GM13977 (cell line): Measurements from ENCODE around the gene SMG9.

Experiments used
- DNase-seq: peaks from one replicate; pipeline ENCODE4 v3.0.0; 2012; ENCODE audit warnings: low spot score
- in situ Hi-C: fragments of 300-500 bp; cut with MboI; formaldehyde crosslinking; loops from one replicate; pipeline ENCODE4 v1.12.0; 2022; ENCODE audit warnings: low sequenced_read_pairs, low pct_unique_long_range_greater_than_20kb, mixed read lengths, inconsistent platforms; ENCODE audit not compliant: unreplicated experiment
- TF ChIP-seq, protein P1 (sequence below): IDR thresholded peaks from 2 replicates; pipeline ENCODE4 v1.5.1; 2012; ENCODE audit warnings: mild to moderate bottlenecking, control low read depth; ENCODE audit not compliant: insufficient read depth; ENCODE audit errors: extremely low read depth, missing control alignments

SMG9 gene

DNA sequence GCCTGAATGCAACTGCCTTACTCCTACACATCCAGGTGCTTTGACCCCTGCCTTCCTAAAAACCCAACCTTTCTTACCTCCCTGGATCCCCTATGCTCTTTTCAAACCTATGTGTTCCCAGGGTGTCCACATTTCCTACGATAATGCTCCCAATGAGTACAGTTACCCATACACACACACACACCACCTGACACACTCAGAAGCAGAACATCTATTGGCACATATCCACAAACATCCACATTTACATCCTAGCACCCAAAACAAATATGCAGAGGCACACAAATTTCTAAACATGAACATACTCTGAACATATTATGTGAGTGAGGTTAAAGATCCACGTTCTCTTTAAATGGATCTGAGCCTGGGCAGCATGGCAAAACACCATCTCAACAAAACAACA lies 62.4 kb downstream of the SMG9 start:
- in situ Hi-C loops, result no loop called here
- TF ChIP-seq, protein P1, sequence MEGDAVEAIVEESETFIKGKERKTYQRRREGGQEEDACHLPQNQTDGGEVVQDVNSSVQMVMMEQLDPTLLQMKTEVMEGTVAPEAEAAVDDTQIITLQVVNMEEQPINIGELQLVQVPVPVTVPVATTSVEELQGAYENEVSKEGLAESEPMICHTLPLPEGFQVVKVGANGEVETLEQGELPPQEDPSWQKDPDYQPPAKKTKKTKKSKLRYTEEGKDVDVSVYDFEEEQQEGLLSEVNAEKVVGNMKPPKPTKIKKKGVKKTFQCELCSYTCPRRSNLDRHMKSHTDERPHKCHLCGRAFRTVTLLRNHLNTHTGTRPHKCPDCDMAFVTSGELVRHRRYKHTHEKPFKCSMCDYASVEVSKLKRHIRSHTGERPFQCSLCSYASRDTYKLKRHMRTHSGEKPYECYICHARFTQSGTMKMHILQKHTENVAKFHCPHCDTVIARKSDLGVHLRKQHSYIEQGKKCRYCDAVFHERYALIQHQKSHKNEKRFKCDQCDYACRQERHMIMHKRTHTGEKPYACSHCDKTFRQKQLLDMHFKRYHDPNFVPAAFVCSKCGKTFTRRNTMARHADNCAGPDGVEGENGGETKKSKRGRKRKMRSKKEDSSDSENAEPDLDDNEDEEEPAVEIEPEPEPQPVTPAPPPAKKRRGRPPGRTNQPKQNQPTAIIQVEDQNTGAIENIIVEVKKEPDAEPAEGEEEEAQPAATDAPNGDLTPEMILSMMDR, result no peak
- no peak for DNase-seq

DNA sequence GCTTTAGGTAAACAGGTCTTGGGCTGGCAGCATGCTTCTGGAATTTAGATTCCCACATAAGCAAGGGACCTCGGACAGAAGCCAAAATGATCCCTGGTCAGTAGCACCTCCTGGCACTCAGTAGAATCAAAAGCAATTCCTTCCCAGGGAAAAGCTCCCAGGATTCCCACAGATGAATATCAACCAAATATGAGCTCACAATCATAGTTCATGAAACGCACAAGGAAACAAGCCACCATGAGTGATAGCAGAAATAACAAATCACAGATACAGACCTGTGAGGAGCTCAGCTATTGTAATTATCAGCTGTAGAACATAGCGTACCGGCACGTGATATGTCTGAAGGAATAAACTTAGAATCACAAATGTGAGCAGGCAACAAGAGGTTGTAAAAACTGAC lies 63.0 kb downstream of the SMG9 start:
- no peak for DNase-seq
- in situ Hi-C loops, result no loop called here
- TF ChIP-seq, protein P1, result no peak

DNA sequence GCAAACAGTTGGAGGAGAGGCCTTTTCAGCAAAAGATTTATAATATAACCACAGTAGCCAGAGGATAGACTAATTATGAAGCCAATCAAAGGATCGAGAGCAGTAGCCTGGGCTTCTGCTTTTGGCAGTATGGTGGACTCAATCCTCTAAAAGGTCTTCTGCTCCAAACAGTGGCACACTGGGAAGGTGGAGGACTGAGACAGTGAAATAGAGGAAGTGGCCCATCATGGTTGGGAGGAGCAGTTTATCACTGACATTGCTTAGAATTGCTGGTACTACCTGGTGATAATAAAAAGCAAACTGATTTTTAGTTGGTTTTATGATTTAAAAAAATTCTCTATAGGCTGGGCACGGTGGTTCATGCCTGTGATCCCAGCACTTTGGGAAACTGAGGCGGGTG lies 63.9 kb downstream of the SMG9 start:
- DNase-seq, result no peak
- in situ Hi-C loops, result no loop called here
- TF ChIP-seq, protein P1, result no peak

DNA sequence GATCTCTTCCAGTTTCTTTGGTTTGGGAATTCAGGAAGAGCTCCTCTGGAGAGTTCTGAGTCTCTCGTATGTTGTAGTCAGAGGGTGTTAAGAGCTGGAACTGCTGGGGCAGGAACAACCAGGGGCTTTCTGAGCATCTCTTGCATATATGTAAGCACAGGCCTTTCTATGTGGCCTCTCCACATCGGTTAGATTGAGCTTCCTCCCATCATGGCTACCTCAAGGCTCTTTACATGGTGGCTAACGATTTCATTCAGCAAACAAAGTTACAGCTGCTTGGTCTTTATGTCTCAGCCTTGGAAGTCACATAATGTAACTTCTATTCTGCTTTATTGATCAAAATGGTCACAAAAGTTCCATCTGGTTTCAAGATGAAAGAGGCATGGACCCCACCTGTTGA lies 64.3 kb downstream of the SMG9 start:
- in situ Hi-C loops, result no loop called here
- TF ChIP-seq, protein P1, result no peak
- DNase-seq, result no peak

DNA sequence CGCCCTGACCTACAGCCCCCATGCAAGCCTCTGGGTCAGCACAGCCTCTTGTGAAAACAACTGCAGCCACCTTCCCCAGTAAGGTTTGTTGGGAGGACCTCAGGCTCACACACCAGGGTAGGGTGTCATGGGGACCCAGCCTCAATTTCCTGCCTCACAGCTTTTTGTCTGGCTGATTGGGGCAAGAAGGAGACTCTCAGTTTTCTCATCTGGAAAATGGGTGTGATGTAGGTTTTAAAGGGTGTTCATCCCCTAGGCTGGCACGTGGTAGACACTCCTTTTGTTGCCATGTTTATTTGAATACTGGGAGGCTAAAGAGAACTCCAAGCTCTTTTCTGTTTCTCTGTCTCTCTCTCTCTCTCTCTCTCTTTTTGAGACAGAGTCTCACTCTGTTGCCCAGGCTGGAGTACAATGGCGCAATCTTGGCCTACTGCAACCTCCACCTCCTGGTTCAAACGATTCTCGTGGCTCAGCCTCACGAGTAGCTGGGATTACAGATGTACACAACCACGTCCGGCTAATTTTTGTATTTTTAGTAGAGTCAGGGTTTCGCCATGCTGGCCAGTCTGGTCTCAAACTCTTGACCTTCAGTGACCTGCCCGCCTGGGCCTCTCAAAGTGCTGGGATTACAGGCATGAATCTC lies 66.6 kb downstream of the SMG9 start:
- TF ChIP-seq, protein P1, result no peak
- in situ Hi-C loops, result no loop called here
- DNase-seq, result no peak

DNA sequence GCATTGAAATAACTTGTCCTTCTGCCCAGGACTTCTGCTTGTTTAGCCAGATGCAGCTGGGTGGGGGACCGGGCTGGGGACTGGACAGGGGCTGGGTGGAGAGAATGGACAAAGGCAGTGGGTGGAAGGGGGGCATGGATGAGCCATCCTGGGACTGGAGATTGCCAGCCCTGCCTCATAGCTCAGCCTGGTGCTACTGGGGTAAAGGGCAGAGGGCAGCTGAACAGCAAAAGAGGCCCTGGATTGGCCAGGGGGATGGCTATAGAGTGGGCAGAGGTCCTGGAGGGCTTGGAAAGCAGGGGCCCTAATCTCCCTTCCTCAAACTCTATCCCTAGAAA lies 67.1 kb downstream of the SMG9 start:
- in situ Hi-C loops, result no loop called here
- TF ChIP-seq, protein P1, result no peak
- DNase-seq, result no peak

DNA sequence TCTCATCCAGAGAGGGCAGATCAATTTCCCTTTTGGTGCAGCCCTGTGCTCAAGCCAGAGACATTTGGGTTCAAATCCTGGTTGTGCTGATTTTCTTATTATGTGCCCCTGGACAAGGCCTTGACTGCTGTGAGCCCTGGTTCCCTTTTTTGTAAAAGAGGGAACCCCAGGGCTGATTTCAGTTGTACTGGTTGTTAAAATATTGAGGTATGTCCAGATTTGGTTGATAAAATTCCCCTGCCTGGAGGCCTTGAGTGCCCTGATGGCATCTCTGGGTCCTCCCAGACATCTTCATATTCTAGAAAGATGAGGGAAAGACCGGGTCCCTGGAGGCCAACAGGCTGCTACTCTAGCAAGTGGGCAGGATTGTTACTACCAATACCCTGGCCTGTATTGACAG lies 70.4 kb downstream of the SMG9 start:
- TF ChIP-seq, protein P1, result no peak
- DNase-seq, result no peak
- in situ Hi-C loops, result no loop called here
